Common myeloid progenitor, CD34-positive (primary cell): ENCODE results near the gene GNA12.

Source experiments
- CTCF ChIA-PET: fragments of 350-600 bp; sonication (Branson Sonifier 250); formaldehyde crosslinking; loops from one replicate; lab custom pipeline; 2021; ENCODE audit warnings: antibody characterized with exemption; lab: Charles Lee
- POLR2A ChIA-PET: fragments of 350-600 bp; sonication (Branson Sonifier 250); formaldehyde crosslinking; loops from one replicate; lab custom pipeline; 2021; ENCODE audit warnings: antibody characterized with exemption; lab: Charles Lee
- DNase-seq, 3 donors: peaks; one replicate each; pipeline versions ENCODE4 v3.0.0 to v3.0.0-alpha.2; 2013
- H3K27ac ChIP-seq, 2 experiments: 1 replicate in 1 of 2; 2 replicates in 1 of 2; pipeline ENCODE4 v1.7.0; 2013; ENCODE audit warnings: inconsistent platforms in 2 of 2, low read length in 2 of 2, mild to moderate bottlenecking in 2 of 2, low read depth in 1 of 2, moderate library complexity in 1 of 2; ENCODE audit not compliant: severe bottlenecking in 2 of 2, insufficient read depth in 1 of 2, poor library complexity in 1 of 2
- H3K27me3 ChIP-seq, 5 experiments: replicated peaks in 2 of 5; 1 replicate in 3 of 5; 2 replicates in 2 of 5; pipeline versions ENCODE4 v1.6.1 to v1.7.0; 2013; ENCODE audit warnings: low read length in 4 of 5, mild to moderate bottlenecking in 2 of 5, moderate library complexity in 2 of 5, inconsistent platforms in 1 of 5; ENCODE audit not compliant: insufficient read depth in 5 of 5, control insufficient read depth in 4 of 5
- H3K36me3 ChIP-seq, 4 experiments: 1 replicate in 2 of 4; 2 replicates in 2 of 4; pipeline versions ENCODE4 v1.6.1 to v1.7.0; 2013; ENCODE audit warnings: low read length in 3 of 4, control low read depth in 1 of 4, mild to moderate bottlenecking in 1 of 4; ENCODE audit not compliant: control insufficient read depth in 4 of 4, insufficient read depth in 4 of 4
- H3K4me1 ChIP-seq, 4 experiments: 1 replicate in 3 of 4; 2 replicates in 1 of 4; pipeline versions ENCODE4 v1.6.1 to v1.7.1; 2013; ENCODE audit warnings: low read length in 3 of 4, mild to moderate bottlenecking in 3 of 4, control low read depth in 1 of 4, inconsistent platforms in 1 of 4, moderate library complexity in 1 of 4; ENCODE audit not compliant: control insufficient read depth in 4 of 4, insufficient read depth in 4 of 4; ENCODE audit errors: control extremely low read depth in 1 of 4
- H3K4me3 ChIP-seq, 7 experiments: 1 replicate in 4 of 7; 2 replicates in 3 of 7; pipeline versions ENCODE4 v1.5.1 to v1.7.0; 2013; ENCODE audit warnings: mild to moderate bottlenecking in 7 of 7, low read length in 6 of 7, moderate library complexity in 6 of 7, inconsistent platforms in 2 of 7, low read depth in 2 of 7, control low read depth in 1 of 7; ENCODE audit not compliant: insufficient read depth in 4 of 7, control insufficient read depth in 1 of 7; ENCODE audit errors: extremely low read depth in 1 of 7
- H3K9me3 ChIP-seq, 5 experiments: 1 replicate in 4 of 5; 2 replicates in 1 of 5; pipeline versions ENCODE4 v1.6.1 to v1.7.1; 2013; ENCODE audit warnings: low read length in 4 of 5, mild to moderate bottlenecking in 2 of 5, inconsistent platforms in 1 of 5, low read depth in 1 of 5, moderate library complexity in 1 of 5; ENCODE audit not compliant: control insufficient read depth in 4 of 5, insufficient read depth in 2 of 5; ENCODE audit errors: control extremely low read depth in 1 of 5
- WGBS: methylation state at CpG from one replicate; pipeline ENCODE4 v1.1.5; 2013; ENCODE audit not compliant: insufficient coverage; 5-methylcytosine and 5-hydroxymethylcytosine counted together

GNA12 gene

DNA sequence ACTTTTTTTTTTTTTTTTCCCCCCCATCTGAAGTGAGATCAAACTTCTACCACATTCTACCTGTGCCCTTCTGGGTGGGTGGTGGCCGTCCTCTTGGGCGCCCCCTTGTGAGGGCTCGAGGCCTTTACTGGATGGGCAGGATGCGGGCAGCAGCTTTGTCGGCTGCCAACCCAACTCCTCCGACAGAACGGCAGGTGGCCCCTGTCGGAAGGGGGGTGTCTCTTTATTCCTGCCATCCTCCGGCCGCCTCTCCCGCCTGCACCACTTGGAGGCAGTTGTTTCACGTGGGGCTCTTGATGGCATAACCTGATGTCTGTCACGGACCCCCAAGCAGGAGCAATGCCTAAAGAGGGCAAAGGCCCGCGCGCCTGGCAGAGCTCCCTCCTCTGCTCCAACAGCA lies 125.1 kb downstream of the GNA12 start:
- Histone ChIP-seq H3K36me3 (peaks cover 0 to 27% (median 10%) of the 10 kb centered on the region in 4 experiments), H3K9me3 (no peaks in the 10 kb centered on the region), H3K4me1 (peaks cover 4 to 83% (median 76%) of the 10 kb centered on the region in 4 experiments), H3K27ac (no peak overlapping the region), H3K4me3 (peak overlapping the region in 1 of 7 experiments; percentile 30), H3K27me3 (no peaks in the 10 kb centered on the region)
- DNase-seq, result peak; percentile 71 to 85 (median 83)
- ChIA-PET CTCF (interaction anchor here (0.6 to 22.3 kb wide), 22 partner anchors 9 to 268 kb away, joined by 3 to 441 read pairs (median 4); no protein-coding TSS in a partner anchor), POLR2A (interaction anchor here (0.9 to 6.6 kb wide), 5 partner anchors 9 to 20 kb away, joined by 3 to 105 read pairs (median 5); no protein-coding TSS in a partner anchor)
- 24% methylated on average over 16 of the region's 16 CpGs for WGBS

DNA sequence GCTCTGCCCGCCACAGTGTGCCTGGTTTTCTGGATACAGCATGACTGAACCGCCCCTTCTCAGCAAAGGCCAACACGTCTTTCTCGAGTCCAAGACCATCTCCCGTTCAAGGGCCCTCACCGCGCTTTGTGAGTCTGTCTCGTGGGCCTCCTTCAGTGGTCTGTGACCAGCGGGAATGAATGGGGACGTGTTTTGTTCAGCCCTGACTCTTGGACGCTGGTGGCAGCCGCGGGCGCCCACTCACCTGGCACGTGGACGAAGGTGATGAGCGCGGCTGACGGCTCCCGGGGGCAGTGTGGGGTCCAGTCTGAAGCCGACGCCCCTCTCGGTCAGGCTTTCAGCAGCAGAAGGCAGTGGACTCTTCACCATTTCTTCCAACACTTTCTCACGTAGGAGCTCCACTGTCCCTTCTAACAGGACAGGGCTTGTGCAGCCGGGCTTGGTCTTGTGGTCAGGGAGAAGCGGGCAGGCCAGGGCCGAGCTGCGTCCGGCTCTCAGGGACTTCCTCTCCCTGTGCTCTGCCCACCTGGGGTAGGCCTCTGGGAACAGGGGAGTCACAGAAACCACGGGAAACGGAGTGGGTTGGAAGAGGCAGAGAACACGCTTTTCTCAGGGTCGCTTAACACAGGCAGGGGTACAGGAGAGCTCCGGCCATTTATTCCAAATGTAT lies 125.7 kb downstream of the GNA12 start:
- H3K4me1 ChIP-seq, result peaks cover 4 to 88% (median 80%) of the 10 kb centered on the region in 4 experiments
- CTCF ChIA-PET, result interaction anchor here (0.6 to 22.3 kb wide), 19 partner anchors 9 to 268 kb away, joined by 3 to 441 read pairs (median 5); no protein-coding TSS in a partner anchor

DNA sequence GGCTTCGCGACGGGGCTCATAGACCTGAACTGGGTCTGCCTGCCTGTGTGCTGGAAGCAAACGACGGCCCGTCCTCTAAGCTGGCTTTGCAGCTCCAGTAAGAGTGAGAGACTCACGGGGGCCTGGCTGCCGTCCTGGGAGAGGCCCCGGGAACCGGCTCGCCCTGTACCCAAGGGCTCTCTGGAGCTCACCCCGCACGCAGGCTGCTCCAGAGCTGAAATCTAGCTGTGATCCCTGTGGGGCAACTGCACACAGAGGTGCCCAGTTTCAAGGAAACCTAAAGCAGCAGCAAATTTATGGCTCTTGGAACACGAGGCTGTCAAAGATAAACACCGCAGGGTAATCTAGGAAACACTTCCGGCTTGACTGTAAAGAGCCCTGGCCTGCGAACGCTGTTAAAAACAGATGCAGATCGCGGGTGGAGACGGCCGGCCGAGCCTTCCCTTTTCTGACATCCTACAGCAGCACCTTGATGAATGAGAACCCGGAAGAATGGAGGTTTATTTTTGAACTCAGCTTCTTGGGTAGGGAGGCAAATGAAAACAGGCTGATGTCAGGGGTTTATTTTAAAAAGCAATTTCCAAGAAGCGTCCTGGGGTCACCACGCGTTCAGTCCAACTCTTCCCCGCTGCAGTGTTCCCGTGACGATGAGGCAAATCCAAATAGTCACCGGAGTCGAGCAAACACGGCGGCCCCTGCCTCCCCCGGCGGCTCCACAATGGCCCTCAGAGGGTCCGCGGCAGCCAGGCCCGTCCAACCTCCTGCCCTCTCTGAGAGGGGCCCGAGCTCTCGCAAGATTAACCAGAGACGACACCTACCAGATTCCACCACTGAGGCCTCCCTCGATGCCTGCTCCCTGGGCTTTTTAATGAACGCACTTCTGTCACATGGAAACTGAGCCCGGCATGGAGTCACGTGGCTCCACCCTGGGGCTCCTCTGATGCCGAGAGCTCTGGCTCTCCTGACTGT lies 126.5 kb downstream of the GNA12 start:
- Histone ChIP-seq H3K9me3 (no peaks in the 10 kb centered on the region), H3K4me1 (peaks cover 4 to 93% (median 83%) of the 10 kb centered on the region in 4 experiments), H3K36me3 (peaks cover 0 to 24% (median 7%) of the 10 kb centered on the region in 4 experiments), H3K27me3 (no peaks in the 10 kb centered on the region), H3K4me3 (peak overlapping the region in 2 of 7 experiments; percentile 37 to 50), H3K27ac (peak overlapping the region; percentile 75 to 80)
- CTCF ChIA-PET, result interaction anchor here (0.7 to 22.3 kb wide), 14 partner anchors 8 to 195 kb away, joined by 3 to 441 read pairs (median 10); no protein-coding TSS in a partner anchor
- POLR2A ChIA-PET, result interaction anchor here (0.6 to 6.6 kb wide), 3 partner anchors 19 to 31 kb away, joined by 3 to 105 read pairs (median 5); no protein-coding TSS in a partner anchor
- DNase-seq, result peak; percentile 85 to 96 (median 93)
- WGBS, result 20% methylated on average over 44 of the region's 47 CpGs

More for the DNA sequence above, 125.7 kb downstream of the GNA12 start:
- peak overlapping the region; percentile 75 to 80 for H3K27ac ChIP-seq
- peaks cover 0 to 26% (median 9%) of the 10 kb centered on the region in 4 experiments for H3K36me3 ChIP-seq
- peak overlapping the region in 3 of 7 experiments; percentile 26 to 50 (median 37) for H3K4me3 ChIP-seq
- WGBS, result 69% methylated on average over 31 of the region's 34 CpGs
- H3K9me3 ChIP-seq, result no peaks in the 10 kb centered on the region
- POLR2A ChIA-PET, result interaction anchor here (1.0 to 6.6 kb wide), 4 partner anchors 9 to 19 kb away, joined by 3 to 105 read pairs (median 5); no protein-coding TSS in a partner anchor
- DNase-seq, result peak in 1 of 3 donors; percentile 35
- H3K27me3 ChIP-seq, result no peaks in the 10 kb centered on the region

DNA sequence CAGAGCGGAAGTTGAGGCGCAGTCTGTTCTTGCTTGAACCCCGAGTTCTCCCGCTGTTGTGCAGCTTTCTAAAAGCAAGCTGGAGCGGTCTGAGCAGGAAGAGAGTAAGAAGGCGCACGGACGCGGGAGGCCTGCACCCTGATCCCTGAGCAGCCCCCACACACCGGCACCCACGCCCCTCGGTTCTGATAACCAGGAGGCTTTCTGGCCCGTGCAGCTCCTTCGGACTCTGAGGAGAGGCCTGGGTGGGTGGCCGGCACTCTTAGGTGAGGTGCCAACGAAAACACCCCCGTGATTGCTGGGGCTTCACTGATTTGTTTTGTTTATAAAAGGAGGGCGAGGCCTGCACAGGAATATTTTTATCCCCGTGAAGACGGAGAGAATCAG lies 127.2 kb downstream of the GNA12 start:
- Histone ChIP-seq H3K4me1 (peaks cover 4 to 93% (median 87%) of the 10 kb centered on the region in 4 experiments), H3K9me3 (no peaks in the 10 kb centered on the region), H3K4me3 (peak overlapping the region in 1 of 7 experiments; percentile 29), H3K27ac (peak overlapping the region; percentile 75 to 80), H3K36me3 (peaks cover 0 to 27% (median 4%) of the 10 kb centered on the region in 4 experiments), H3K27me3 (no peaks in the 10 kb centered on the region)
- ChIA-PET CTCF (interaction anchor here (0.8 to 22.3 kb wide), 13 partner anchors 7 to 206 kb away, joined by 3 to 441 read pairs (median 12); no protein-coding TSS in a partner anchor), POLR2A (interaction anchor here (0.6 to 6.6 kb wide), 3 partner anchors 18 to 31 kb away, joined by 3 to 105 read pairs (median 5); no protein-coding TSS in a partner anchor)
- DNase-seq, result no peak
- WGBS, result 48% methylated on average over 19 of the region's 20 CpGs

- POLR2A ChIA-PET, result interaction anchor here (0.6 to 6.6 kb wide), 3 partner anchors 17 to 30 kb away, joined by 3 to 105 read pairs (median 5); no protein-coding TSS in a partner anchor
- CTCF ChIA-PET, result interaction anchor here (1.0 to 22.3 kb wide), 12 partner anchors 7 to 205 kb away, joined by 3 to 441 read pairs (median 9); no protein-coding TSS in a partner anchor
- H3K27ac ChIP-seq, result peak overlapping the region in 1 of 2 experiments; percentile 80
- H3K4me3 ChIP-seq, result no peak overlapping the region
- no peaks in the 10 kb centered on the region for H3K27me3 ChIP-seq
- peaks cover 0 to 26% (median 3%) of the 10 kb centered on the region in 4 experiments for H3K36me3 ChIP-seq
- WGBS, result 80% methylated on average over 10 of the region's 11 CpGs
- H3K9me3 ChIP-seq, result no peaks in the 10 kb centered on the region
- no peak for DNase-seq
- peaks cover 4 to 92% (median 88%) of the 10 kb centered on the region in 4 experiments for H3K4me1 ChIP-seq
Measured at GRCh38 chr7:2716488-2716887, 127.6 kb downstream of the GNA12 start.
